CD4-positive, alpha-beta T cell treated with Interleukin-15 for 1 hour (primary cell): ENCODE data around the gene SRCIN1.
"Not testable (repeated sequence)": the region's sequence is repeated elsewhere in the genome, so short reads cannot be mapped to it uniquely, and the experiment has no call there.

ENCODE experiments used
- DNase-seq: peaks from one replicate; pipeline ENCODE4 v3.0.0-alpha.2; 2020

Gene SRCIN1

GRCh38 chr17:38538906-38539305, 66.8 kb downstream of the SRCIN1 start:
- DNase-seq = no peak

- DNase-seq = no peak
These were observed 69.1 kb downstream of the SRCIN1 start for GRCh38 chr17:38536661-38537060.

- DNase-seq = no peak
These were observed 69.9 kb downstream of the SRCIN1 start for GRCh38 chr17:38535886-38536285.

- no peak for DNase-seq
These were observed 71.3 kb downstream of the SRCIN1 start for GRCh38 chr17:38534498-38534885.

- DNase-seq = no peak
These were observed 71.8 kb downstream of the SRCIN1 start for GRCh38 chr17:38533866-38534497.

GRCh38 chr17:38533241-38533640, 72.5 kb downstream of the SRCIN1 start:
- no peak for DNase-seq

- no peak for DNase-seq
These were observed 73.3 kb downstream of the SRCIN1 start for GRCh38 chr17:38532451-38532850.

- not testable (repeated sequence) for DNase-seq
These were observed 74.0 kb downstream of the SRCIN1 start for GRCh38 chr17:38531761-38532160.

- not testable (repeated sequence) for DNase-seq
These were observed 74.9 kb downstream of the SRCIN1 start for GRCh38 chr17:38530856-38531255.

- DNase-seq = not testable (repeated sequence)
These were observed 77.6 kb downstream of the SRCIN1 start for GRCh38 chr17:38528141-38528540.

- not testable (repeated sequence) for DNase-seq
These were observed 79.2 kb downstream of the SRCIN1 start for GRCh38 chr17:38526526-38526925.

GRCh38 chr17:38512473-38513058, 93.2 kb downstream of the SRCIN1 start:
- DNase-seq = no peak

- DNase-seq = no peak
These were observed 94.3 kb downstream of the SRCIN1 start for GRCh38 chr17:38511150-38512108.

- no peak for DNase-seq
These were observed 95.2 kb downstream of the SRCIN1 start for GRCh38 chr17:38510421-38511149.

- DNase-seq = no peak
These were observed 95.9 kb downstream of the SRCIN1 start for GRCh38 chr17:38509772-38510420.

- peak; percentile 66 for DNase-seq
These were observed 96.6 kb downstream of the SRCIN1 start for GRCh38 chr17:38508954-38509771.

- DNase-seq = no peak
These were observed 97.2 kb downstream of the SRCIN1 start for GRCh38 chr17:38508570-38508950.

- DNase-seq = no peak
These were observed 97.7 kb downstream of the SRCIN1 start for GRCh38 chr17:38507921-38508569.

- no peak for DNase-seq
These were observed 98.3 kb downstream of the SRCIN1 start for GRCh38 chr17:38507436-38507835.

GRCh38 chr17:38504216-38504615, 101.5 kb downstream of the SRCIN1 start:
- no peak for DNase-seq

GRCh38 chr17:38503286-38503913, 102.4 kb downstream of the SRCIN1 start:
- DNase-seq = not testable (repeated sequence)
